ENCODE measurements around the gene AKAP13.

AKAP13 gene

DNA sequence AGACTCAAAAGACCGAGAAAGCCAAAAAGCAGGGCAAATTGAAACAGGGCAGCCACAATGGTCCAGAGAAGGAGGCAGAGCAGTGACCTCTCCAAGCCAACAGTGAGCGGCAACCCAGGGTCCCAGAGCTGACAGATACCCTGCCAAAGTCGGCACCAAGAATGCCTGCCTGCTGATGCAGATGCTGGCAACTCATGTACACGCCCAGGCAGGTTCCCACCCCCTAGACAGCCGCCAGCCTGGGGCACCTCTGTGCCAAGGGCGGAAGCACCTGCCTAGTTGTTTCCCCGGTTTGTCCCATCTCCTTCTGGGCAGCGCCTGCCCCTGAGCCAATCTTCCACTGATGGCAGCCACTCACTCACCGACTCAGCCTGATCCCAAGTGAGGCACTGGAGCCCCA, 392.3 kb downstream of the AKAP13 start:
- H3K27ac ChIP-seq: no peak overlapping the region

DNA sequence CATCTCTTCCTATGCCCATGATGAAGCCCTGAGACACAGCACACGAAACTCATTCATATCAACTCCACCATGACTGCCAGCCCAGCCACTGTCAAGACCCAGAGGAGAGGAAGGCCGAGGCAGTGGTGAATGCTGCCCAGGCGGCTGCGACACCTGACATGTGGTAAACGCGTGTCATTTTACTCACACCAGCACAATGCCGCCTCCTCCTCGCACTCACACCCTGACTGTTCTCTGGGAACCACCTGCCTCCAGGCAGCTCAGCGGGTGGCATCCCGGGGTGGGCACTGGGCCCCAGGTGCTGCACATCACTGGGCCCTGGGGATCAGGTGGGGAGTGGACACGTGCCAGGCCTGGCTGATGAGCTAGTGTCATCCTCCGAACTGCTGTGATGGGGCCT, 392.8 kb downstream of the AKAP13 start:
- H3K27ac ChIP-seq: no peak overlapping the region
- TF ChIP-seq CTCF (conservative IDR thresholded peaks at IDR 0.05): no peak
- no peak for TF ChIP-seq ZFX (IDR thresholded peaks at IDR 0.05)

More for the DNA sequence above, 392.3 kb downstream of the AKAP13 start:
- TF ChIP-seq CTCF (conservative IDR thresholded peaks at IDR 0.05): no peak
- no peak for TF ChIP-seq ZFX (IDR thresholded peaks at IDR 0.05)

DNA sequence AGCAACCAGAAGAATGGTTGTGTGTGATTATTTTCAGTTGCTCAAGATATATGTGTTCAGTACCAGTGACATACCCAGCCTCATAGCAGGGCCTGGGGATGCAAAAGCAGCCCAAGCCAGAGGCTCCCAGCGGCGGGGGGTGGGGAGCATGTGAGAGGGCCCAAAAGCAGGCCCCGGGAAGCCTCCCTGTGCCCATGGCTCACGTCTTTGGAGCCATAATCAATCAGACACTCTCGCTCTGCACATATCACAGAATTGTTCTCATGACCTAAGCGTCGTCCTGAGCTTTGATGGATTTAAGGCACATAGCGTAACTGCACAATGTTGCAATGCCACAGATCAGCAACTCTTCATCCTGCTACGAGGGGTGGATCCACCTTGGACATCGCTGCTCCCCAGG, 393.6 kb downstream of the AKAP13 start:
- TF ChIP-seq ZFX (IDR thresholded peaks at IDR 0.05): no peak
- TF ChIP-seq CTCF (conservative IDR thresholded peaks at IDR 0.05): no peak
- no peak overlapping the region for H3K27ac ChIP-seq

- no peak for TF ChIP-seq ZFX (IDR thresholded peaks at IDR 0.05)
- no peak for TF ChIP-seq CTCF (conservative IDR thresholded peaks at IDR 0.05)
- no peak overlapping the region for H3K27ac ChIP-seq
Measured at GRCh38 chr15:85777250-85778106, 397.1 kb downstream of the AKAP13 start.

DNA sequence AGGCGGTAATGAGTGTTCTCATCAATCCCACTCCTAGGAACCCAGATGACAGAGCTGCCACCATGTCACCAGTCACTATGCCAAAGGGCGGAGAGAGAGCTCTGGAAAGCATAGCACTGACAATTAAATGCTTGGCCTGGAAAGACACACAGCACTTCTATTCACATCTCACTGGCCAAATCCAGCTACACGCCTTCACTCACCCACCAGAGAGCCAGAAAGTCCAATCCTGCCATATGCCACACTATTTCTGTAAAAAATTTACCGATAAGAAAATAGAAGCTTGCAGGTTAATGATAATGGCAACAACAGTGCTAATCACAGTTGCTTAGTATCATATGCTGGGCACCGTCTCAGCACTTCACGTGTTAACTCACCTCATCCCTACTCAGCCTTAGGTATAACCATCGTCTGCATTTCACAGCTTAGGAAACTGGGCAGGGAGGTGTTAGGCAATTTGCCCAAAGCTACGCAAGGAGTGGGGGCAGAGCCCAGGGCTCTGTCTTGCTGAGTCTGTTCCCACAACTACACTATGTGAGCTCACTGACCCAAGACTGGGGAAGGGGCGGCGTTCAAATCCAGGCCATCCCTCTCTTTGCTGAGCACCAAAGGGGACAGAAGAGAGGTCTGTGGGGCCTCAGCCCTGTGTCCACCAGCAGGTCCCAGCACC, 397.8 kb downstream of the AKAP13 start:
- no peak overlapping the region for H3K27ac ChIP-seq
- no peak for TF ChIP-seq ZFX (IDR thresholded peaks at IDR 0.05)
- no peak for TF ChIP-seq CTCF (conservative IDR thresholded peaks at IDR 0.05)

DNA sequence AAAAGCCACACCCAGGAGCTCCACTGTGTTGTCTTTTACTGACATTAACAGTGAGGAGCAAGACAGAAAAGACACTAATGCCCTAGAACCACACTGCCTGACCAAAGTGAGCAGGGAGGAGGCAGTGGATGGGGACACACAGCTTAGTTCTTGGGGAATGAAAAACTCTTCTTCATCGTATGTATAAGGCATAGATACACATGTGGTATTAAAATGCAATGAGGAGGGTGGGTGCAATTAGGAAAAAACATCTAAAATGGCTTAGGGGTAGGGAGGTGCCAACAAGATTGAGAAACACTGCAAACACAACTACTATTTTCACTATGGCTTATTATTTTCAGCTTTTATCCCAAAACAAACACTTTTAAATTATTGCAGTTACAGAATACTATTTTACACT, 398.8 kb downstream of the AKAP13 start:
- H3K27ac ChIP-seq: no peak overlapping the region
- no peak for TF ChIP-seq CTCF (conservative IDR thresholded peaks at IDR 0.05)
- no peak for TF ChIP-seq ZFX (IDR thresholded peaks at IDR 0.05)

Data from C4-2B (cell line).